H1 (cell line): ENCODE data around the gene FNDC10. TPM values are rescaled to one million over a fixed set of nuclear protein-coding genes. Genes with fewer than 3 reads are reported as not detected.

Experiments used
- CTCF ChIA-PET: fragments of 300-600 bp; sonication (Branson Sonifier 250); formaldehyde crosslinking; loops from one replicate; lab custom pipeline; 2021; ENCODE audit not compliant: partially characterized antibody; lab: Charles Lee
- POLR2A ChIA-PET: fragments of 300-600 bp; sonication (Branson Sonifier 250); formaldehyde crosslinking; loops from one replicate; lab custom pipeline; 2021; ENCODE audit warnings: inconsistent platforms; ENCODE audit not compliant: partially characterized antibody; lab: Charles Lee
- DNase-seq, 2 experiments: peaks; one replicate each; pipeline versions ENCODE4 v3.0.0 to v3.0.0-alpha.2; 2010 to 2022; ENCODE audit warnings: low spot score in 2 of 2, low read depth in 1 of 2, mixed read lengths in 1 of 2
- FAIRE-seq: peaks from 2 replicates; lab custom pipeline; 2011; peaks lifted over from hg19 to GRCh38; lab: Jason Lieb, UNC
- H2AFZ ChIP-seq: 2 replicates; pipeline ENCODE4 v1.8.1; 2012; ENCODE audit warnings: low read length, inconsistent platforms
- H2AK5ac ChIP-seq: 2 replicates; pipeline ENCODE4 v1.6.1; 2013; ENCODE audit warnings: low read depth, low read length
- H2BK120ac ChIP-seq: replicated peaks from 2 replicates; pipeline ENCODE3; 2013; ENCODE audit warnings: low read depth, low read length, inconsistent platforms
- H2BK12ac ChIP-seq: 2 replicates; pipeline ENCODE4 v1.6.1; 2013; ENCODE audit warnings: low read depth, low read length
- H2BK15ac ChIP-seq: 2 replicates; pipeline ENCODE4 v1.6.1; 2013; ENCODE audit warnings: low read length
- H2BK20ac ChIP-seq: 2 replicates; pipeline ENCODE4 v1.6.1; 2013; ENCODE audit warnings: low read length
- H2BK5ac ChIP-seq: 2 replicates; pipeline ENCODE4 v1.6.1; 2013; ENCODE audit warnings: low read depth, low read length
- H3K14ac ChIP-seq: 2 replicates; pipeline ENCODE4 v1.6.1; 2013; ENCODE audit warnings: inconsistent platforms; ENCODE audit not compliant: insufficient read length
- H3K18ac ChIP-seq: 2 replicates; pipeline ENCODE4 v1.6.1; 2013; ENCODE audit warnings: low read length; ENCODE audit errors: extremely low read depth
- H3K23ac ChIP-seq: 2 replicates; pipeline ENCODE4 v1.6.1; 2013; ENCODE audit warnings: inconsistent platforms; ENCODE audit not compliant: insufficient read length
- H3K23me2 ChIP-seq: 2 replicates; pipeline ENCODE4 v1.6.1; 2013; ENCODE audit warnings: low read depth, low read length
- H3K27ac ChIP-seq: 2 replicates; pipeline ENCODE4 v1.6.1; 2011; ENCODE audit warnings: low read depth, low read length, inconsistent platforms
- H3K27me3 ChIP-seq, 4 experiments: replicated peaks in 1 of 4; 1 replicate in 1 of 4; 2 replicates in 3 of 4; pipeline versions ENCODE4 v1.6.1 to v1.8.1; 2011 to 2013; ENCODE audit warnings: low read length in 3 of 4, mild to moderate bottlenecking in 3 of 4, inconsistent platforms in 2 of 4, mixed read lengths in 2 of 4, moderate library complexity in 1 of 4; ENCODE audit not compliant: control insufficient read depth in 3 of 4, insufficient read depth in 3 of 4; ENCODE audit errors: extremely low read depth in 1 of 4
- H3K36me3 ChIP-seq, 4 experiments: 2 replicates each; pipeline versions ENCODE4 v1.6.1 to v1.8.1; 2011 to 2013; ENCODE audit warnings: mild to moderate bottlenecking in 4 of 4, low read length in 3 of 4, moderate library complexity in 2 of 4, control low read depth in 1 of 4, inconsistent platforms in 1 of 4; ENCODE audit not compliant: insufficient read depth in 4 of 4, control insufficient read depth in 2 of 4
- H3K4ac ChIP-seq: replicated peaks from 2 replicates; pipeline ENCODE3; 2013; ENCODE audit warnings: low read length, low read depth, mixed read lengths, inconsistent platforms; ENCODE audit not compliant: insufficient read length
- H3K4me1 ChIP-seq, 4 experiments: replicated peaks in 1 of 4; 1 replicate in 1 of 4; 2 replicates in 3 of 4; pipeline versions ENCODE4 v1.6.1 to v1.8.1; 2011 to 2013; ENCODE audit warnings: low read length in 3 of 4, inconsistent platforms in 2 of 4, mixed read lengths in 1 of 4; ENCODE audit not compliant: insufficient read depth in 4 of 4, control insufficient read depth in 3 of 4
- H3K4me2 ChIP-seq, 2 experiments: 2 replicates each; pipeline versions ENCODE4 v1.6.1 to v1.8.1; 2011 to 2013; ENCODE audit warnings: low read depth in 2 of 2, low read length in 2 of 2, control low read depth in 1 of 2, inconsistent platforms in 1 of 2, mild to moderate bottlenecking in 1 of 2; ENCODE audit not compliant: insufficient read depth in 1 of 2
- H3K4me3 ChIP-seq, 4 experiments: fragments of 200-600, 300-600 bp in 1 of 4; sonication (generic), shearing (Covaris generic), sonication (Bioruptor Twin) in 1 of 4; 2 replicates each; pipeline versions ENCODE4 v1.5.1 to v1.8.1; 2011 to 2016; ENCODE audit warnings: low read length in 4 of 4, low read depth in 3 of 4, control low read depth in 2 of 4, inconsistent platforms in 2 of 4, mild to moderate bottlenecking in 2 of 4, mixed read lengths in 1 of 4, moderate library complexity in 1 of 4; ENCODE audit not compliant: insufficient read depth in 2 of 4; ENCODE audit errors: extremely low read depth in 1 of 4
- H3K56ac ChIP-seq: replicated peaks from 2 replicates; pipeline ENCODE3; 2013; ENCODE audit warnings: low read depth, mild to moderate bottlenecking, mixed read lengths, low read length, inconsistent platforms; ENCODE audit not compliant: insufficient read length
- H3K79me1 ChIP-seq: 2 replicates; pipeline ENCODE4 v1.6.1; 2013; ENCODE audit warnings: low read depth, low read length, control low read depth
- H3K79me2 ChIP-seq, 2 experiments: 2 replicates each; pipeline versions ENCODE4 v1.6.1 to v1.8.1; 2012 to 2013; ENCODE audit warnings: low read length in 2 of 2, mild to moderate bottlenecking in 2 of 2, inconsistent platforms in 1 of 2; ENCODE audit not compliant: insufficient read depth in 2 of 2, control insufficient read depth in 1 of 2
- H3K9ac ChIP-seq, 4 experiments: replicated peaks in 1 of 4; 1 replicate in 1 of 4; 2 replicates in 3 of 4; pipeline versions ENCODE4 v1.6.1 to v1.8.1; 2011 to 2013; ENCODE audit warnings: low read depth in 3 of 4, low read length in 3 of 4, control low read depth in 2 of 4, mild to moderate bottlenecking in 2 of 4, moderate library complexity in 2 of 4, inconsistent platforms in 1 of 4; ENCODE audit errors: extremely low read depth in 1 of 4
- H3K9me3 ChIP-seq, 2 experiments: 2 replicates each; pipeline versions ENCODE4 v1.6.1 to v1.8.1; 2012 to 2013; ENCODE audit warnings: mild to moderate bottlenecking in 2 of 2, moderate library complexity in 2 of 2, control low read depth in 1 of 2, inconsistent platforms in 1 of 2, low read depth in 1 of 2, low read length in 1 of 2, mixed read lengths in 1 of 2; ENCODE audit not compliant: insufficient read depth in 2 of 2
- H4K20me1 ChIP-seq, 2 experiments: replicated peaks in 1 of 2; 2 replicates each; pipeline versions ENCODE3 to v1.8.1; 2011 to 2013; ENCODE audit warnings: inconsistent platforms in 2 of 2, low read length in 2 of 2, mild to moderate bottlenecking in 1 of 2; ENCODE audit not compliant: insufficient read depth in 2 of 2, control insufficient read depth in 1 of 2
- H4K5ac ChIP-seq: 2 replicates; pipeline ENCODE4 v1.6.1; 2013; ENCODE audit warnings: low read length, low read depth, mixed read lengths, inconsistent platforms; ENCODE audit not compliant: insufficient read length
- H4K8ac ChIP-seq: 2 replicates; pipeline ENCODE4 v1.8.0; 2013; ENCODE audit warnings: mild to moderate bottlenecking, moderate library complexity, low read length, inconsistent platforms; ENCODE audit not compliant: insufficient read depth; ENCODE audit errors: extremely low read depth
- H4K91ac ChIP-seq: replicated peaks from 2 replicates; pipeline ENCODE3; 2013; ENCODE audit warnings: low read length, mixed read lengths, inconsistent platforms; ENCODE audit not compliant: insufficient read length
- ASH2L ChIP-seq: fragments of 200-600, 300-600 bp; sonication (generic); IDR thresholded peaks from one replicate; pipeline ENCODE4 v1.7.1; 2017; ENCODE audit warnings: low read length
- BACH1 ChIP-seq: IDR thresholded peaks from 2 replicates; pipeline ENCODE4 v1.6.1; 2012; ENCODE audit warnings: low read length, improper control_type of control experiment
- CHD1 ChIP-seq: IDR thresholded peaks from 2 replicates; pipeline ENCODE4 v1.6.1; 2012; ENCODE audit warnings: low read depth, low read length, improper control_type of control experiment
- CTBP2 ChIP-seq: IDR thresholded peaks from 2 replicates; pipeline ENCODE4 v1.7.0; 2011; ENCODE audit warnings: borderline replicate concordance, mild to moderate bottlenecking, moderate library complexity, mixed read lengths, low read length; ENCODE audit not compliant: insufficient read depth, insufficient read length
- HDAC2 ChIP-seq, 2 experiments: fragments of 300-600 bp in 1 of 2; sonication (generic) in 1 of 2; IDR thresholded peaks; 2 replicates each; pipeline ENCODE4 v1.6.1; 2011 to 2012; ENCODE audit warnings: low read depth in 2 of 2, low read length in 2 of 2, mild to moderate bottlenecking in 2 of 2, moderate library complexity in 2 of 2, borderline replicate concordance in 1 of 2, inconsistent platforms in 1 of 2
- HDAC6 ChIP-seq: IDR thresholded peaks from one replicate; pipeline ENCODE4 v1.7.1; 2012; ENCODE audit warnings: low read depth, mild to moderate bottlenecking, inconsistent platforms, low read length, moderate library complexity
- KDM4A ChIP-seq: IDR thresholded peaks from one replicate; pipeline ENCODE4 v1.7.1; 2012; ENCODE audit warnings: low read depth, mild to moderate bottlenecking, moderate library complexity, low read length, inconsistent platforms; ENCODE audit not compliant: severe bottlenecking
- SIRT6 ChIP-seq: IDR thresholded peaks from one replicate; pipeline ENCODE4 v1.7.1; 2012; ENCODE audit warnings: low read length, inconsistent platforms
- SUZ12 ChIP-seq: fragments of 200-600 bp; sonication (generic); IDR thresholded peaks from 2 replicates; pipeline ENCODE4 v1.6.1; 2012; ENCODE audit warnings: mild to moderate bottlenecking, inconsistent platforms, low read length, moderate library complexity, mixed read lengths
- TBP ChIP-seq: IDR thresholded peaks from 2 replicates; pipeline ENCODE4 v1.6.1; 2011; ENCODE audit warnings: low read depth, low read length, improper control_type of control experiment
- ZNF274 ChIP-seq: IDR thresholded peaks from 2 replicates; pipeline ENCODE4 v1.7.0; 2012; ENCODE audit warnings: low read length, borderline replicate concordance; ENCODE audit errors: extremely low read depth
- WGBS, 2 experiments: shearing (Covaris generic) in 1 of 2; methylation state at CpG; one replicate each; pipeline versions ENCODE4 v1.1.6 to v1.1.7; 2013 to 2015; ENCODE audit warnings: low lambda C conversion rate in 2 of 2, mixed read lengths in 2 of 2, inconsistent platforms in 1 of 2, low coverage in 1 of 2, missing lambda C conversion rate in 1 of 2; ENCODE audit not compliant: insufficient replicate concordance in 2 of 2, insufficient coverage in 1 of 2, insufficient read length in 1 of 2; ENCODE audit errors: extremely low coverage in 1 of 2, missing lambda C conversion rate in 1 of 2; 5-methylcytosine and 5-hydroxymethylcytosine counted together
- polyA plus RNA-seq, 7 experiments: library from polyadenylated mRNA; depleted of rRNA in 3 of 7; stranded (reverse) in 5 of 7; unstranded in 2 of 7; fragments of >200 nt in 5 of 7; fragments of 200-250 nt in 2 of 7; gene quantifications; 1 replicate in 5 of 7; 2 replicates in 1 of 7; 4 replicates in 1 of 7; pipeline versions ENCODE4 v1.2.1 to v1.2.3, GENCODE V29; 2011 to 2013; ENCODE audit warnings: missing spikeins in 2 of 7, mixed read lengths in 2 of 7
- total RNA-seq: library from RNA; stranded (reverse); fragmentation: NEBNext Ultra II Directional; extraction: Animal tissue kit (Norgen Biotek cat#: 25700); gene quantifications from 2 replicates; pipeline ENCODE4 v1.2.1, GENCODE V29; 2021
- TF ChIP-seq, protein P1 (sequence below): IDR thresholded peaks from 2 replicates; pipeline ENCODE4 v1.6.1; 2012; ENCODE audit warnings: inconsistent platforms

FNDC10 gene
- total and polyA plus RNA-seq, 2 of the 8 experiments (the other 6 are each of a cell fraction or from before 2014, with no cell fraction given) = 19.0 to 21.8 TPM

DNA sequence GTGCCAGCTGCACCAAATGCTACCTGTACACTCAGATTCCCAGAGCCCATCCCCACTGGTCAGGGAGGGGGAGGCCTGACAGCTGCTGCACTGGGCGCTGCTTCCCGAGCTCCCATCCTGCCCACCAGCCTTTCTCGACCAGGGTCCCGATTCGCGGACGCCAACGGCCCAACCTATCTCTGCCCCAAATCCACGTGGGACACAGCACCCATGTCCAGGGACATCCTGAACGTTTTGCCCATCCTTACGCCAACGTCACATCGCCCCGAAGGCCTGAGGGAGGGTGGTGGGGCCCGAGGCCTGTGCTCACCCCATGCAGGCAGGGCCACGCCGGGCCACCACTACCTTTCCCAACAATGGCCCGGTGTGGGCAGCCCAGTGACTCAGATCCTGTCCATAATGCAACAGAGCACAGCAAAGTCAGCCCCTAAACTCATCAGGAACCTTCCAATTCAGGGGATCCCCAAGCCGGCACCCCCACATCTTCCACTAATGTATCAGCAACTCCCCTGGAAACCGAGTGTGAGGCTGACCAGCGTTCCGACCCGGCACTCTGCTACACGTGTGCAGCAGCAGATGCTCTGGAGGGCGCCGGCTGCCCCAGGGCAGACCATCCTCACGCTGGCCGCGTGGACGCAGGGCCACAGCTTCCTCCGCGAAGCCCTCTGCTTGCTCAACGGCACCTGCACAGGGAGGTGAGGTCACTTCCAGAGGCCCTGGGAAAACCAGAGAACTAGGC is 48.2 kb downstream of the FNDC10 start:
- Histone ChIP-seq H2BK5ac (peak overlapping the region; percentile 63), H2BK120ac (no peak overlapping the region), H2AFZ (no peak overlapping the region), H2BK12ac (no peak overlapping the region), H3K9ac (no peak overlapping the region), H3K4me3 (no peak overlapping the region), H3K4me2 (no peak overlapping the region), H2BK20ac (no peak overlapping the region), H4K20me1 (peaks cover 17 to 31% of the 10 kb centered on the region in 2 experiments), H4K5ac (no peak overlapping the region), H3K79me1 (peaks cover 14% of the 10 kb centered on the region), H3K14ac (no peak overlapping the region), H3K4me1 (no peaks in the 10 kb centered on the region; a peak in 2 of 7 replicates), H3K23ac (no peak overlapping the region), H3K4ac (no peak overlapping the region), H4K91ac (no peak overlapping the region), H3K9me3 (no peaks in the 10 kb centered on the region), H3K27ac (no peak overlapping the region; the same call in 1 of the 2 replicates), H2BK15ac (no peak overlapping the region), H3K56ac (no peak overlapping the region), H3K36me3 (no peaks in the 10 kb centered on the region; a peak in 1 of 8 replicates), H3K18ac (no peak overlapping the region), H3K27me3 (no peaks in the 10 kb centered on the region), H3K23me2 (no peaks in the 10 kb centered on the region), H3K79me2 (peaks cover 0 to 19% of the 10 kb centered on the region in 2 experiments; a peak in 1 of 4 replicates), H2AK5ac (no peak overlapping the region), H4K8ac (peak overlapping the region; percentile 65; the same call in 1 of the 2 replicates)
- WGBS, 2 experiments = 94% methylated on average over 33 of the region's 33 CpGs; no CpG with 5 or more reads in 1 of the 2 experiments
- ChIA-PET POLR2A (interaction anchor here (0.9 to 23.0 kb wide), 7 partner anchors 10 to 149 kb away, joined by 3 to 367 read pairs (median 3); partner anchors contain the start of gene MIB2), CTCF (interaction anchor here (0.7 to 2.0 kb wide), 12 partner anchors 8 to 183 kb away, joined by 3 to 9 read pairs (median 4); no protein-coding TSS in a partner anchor)
- DNase-seq = no peak
- FAIRE-seq = no peak
- no peak for TF ChIP-seq BACH1
- no peak for TF ChIP-seq SUZ12
- TF ChIP-seq SIRT6 = no peak
- TF ChIP-seq HDAC2 (IDR thresholded peaks at IDR 0.05; ENCODE audit: borderline replicate concordance in 1 of 2, low read depth in 2 of 2, low read length in 2 of 2) = no peak
- no peak for TF ChIP-seq HDAC6
- TF ChIP-seq, protein P1, sequence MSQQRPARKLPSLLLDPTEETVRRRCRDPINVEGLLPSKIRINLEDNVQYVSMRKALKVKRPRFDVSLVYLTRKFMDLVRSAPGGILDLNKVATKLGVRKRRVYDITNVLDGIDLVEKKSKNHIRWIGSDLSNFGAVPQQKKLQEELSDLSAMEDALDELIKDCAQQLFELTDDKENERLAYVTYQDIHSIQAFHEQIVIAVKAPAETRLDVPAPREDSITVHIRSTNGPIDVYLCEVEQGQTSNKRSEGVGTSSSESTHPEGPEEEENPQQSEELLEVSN = no peak
- no peak for TF ChIP-seq KDM4A
- no peak for TF ChIP-seq ZNF274
- no peak for TF ChIP-seq TBP
- no peak for TF ChIP-seq CTBP2
- no peak for TF ChIP-seq ASH2L
- TF ChIP-seq CHD1 = no peak
